Heart left ventricle (tissue), 13 donors: ENCODE measurements around the gene MAP3K5.
"Not testable (repeated sequence)": the region's sequence is repeated elsewhere in the genome, so short reads cannot be mapped to it uniquely, and the experiment has no call there.

Experiments
- CTCF ChIP-seq, 12 donors: fragments of 200-600 bp; sonication (generic) in 4 of 12; IDR thresholded peaks; one replicate each; pipeline versions ENCODE4 v1.5.0 to v1.8.0; 2018 to 2022; ENCODE audit warnings: antibody characterized with exemption in 12 of 12, mild to moderate bottlenecking in 5 of 12
- POLR2A ChIP-seq, 2 donors: fragments of 450-650 bp; IDR thresholded peaks; one replicate each; pipeline ENCODE4 v1.6.1; 2017; ENCODE audit warnings: antibody characterized with exemption in 2 of 2, mild to moderate bottlenecking in 2 of 2, moderate library complexity in 2 of 2
- donor health status: ischemic (EF 13 %, LVEDD 7.1; RV severe dilation, severe dysfunction).
- donor health status: DM: no; HTN: yes; CAD: no.
- donor health status: DM: no; HTN: no; CAD: no.
- donor health status: ischemic (EF 25% LVEDD 6.9; RV normal size, moderate dysfunction).
- donor health status: ischemic (EF 25% LVEDD 5.7; RV mildly dilated, moderate dysfunction).
- donor health status: ischemic (EF 35%, LVEDD 5.7; RV mildly dilated, moderate dysfunction).
- donor health status: nonischemic (EF 11% LVEDD 7.7; RV severe dilation, severe dysfunction).
- donor health status: DM: yes; HTN: yes; CAD: no.
- donor health status: PGD.
- donor health status: ischemic (EF 29% LVEDD 5.4; RV normal size, mild dysfunction).
- donor health status: nonischemic (EF 23%, LVEDD 6.1; RV moderate dilation, normal function).

GRCh38 chr6:136585523-136585922 lies 206.8 kb downstream of the MAP3K5 start:
- TF ChIP-seq CTCF, POLR2A (IDR thresholded peaks at IDR 0.05): not testable (repeated sequence)
